ENCODE measurements around the gene CD79A. TPM values are rescaled to one million over a fixed set of nuclear protein-coding genes. Genes with fewer than 3 reads are reported as not detected.

Gene CD79A
- total RNA-seq: not detected in 2 replicates

- TF ChIP-seq CTCF (conservative IDR thresholded peaks at IDR 0.05; ENCODE audit: low read depth, low read length): no peak
- DNase-seq (ENCODE audit: low read depth): no peak
- no peak within 1 kb of the TSS for H3K4me3 ChIP-seq (ENCODE audit: low read depth, low read length)
These were observed at the start of gene CD79A for GRCh38 chr19:41876847-41877832. Gene CD79A, plus strand, starts transcription at chr19:41877279. Its CDS starts 26 bp downstream, at chr19:41877305.

GRCh38 chr19:41837981-41838708 lies 38.9 kb upstream of the CD79A start:
- DNase-seq (ENCODE audit: low read depth): no peak
- H3K4me3 ChIP-seq (ENCODE audit: low read depth, low read length): no peak overlapping the region
- TF ChIP-seq CTCF (conservative IDR thresholded peaks at IDR 0.05; ENCODE audit: low read depth, low read length): no peak

GRCh38 chr19:41839211-41839610 lies 37.9 kb upstream of the CD79A start:
- DNase-seq (ENCODE audit: low read depth): no peak
- H3K4me3 ChIP-seq (ENCODE audit: low read depth, low read length): no peak overlapping the region
- TF ChIP-seq CTCF (conservative IDR thresholded peaks at IDR 0.05; ENCODE audit: low read depth, low read length): no peak

- DNase-seq (ENCODE audit: low read depth): no peak
- TF ChIP-seq CTCF (conservative IDR thresholded peaks at IDR 0.05; ENCODE audit: low read depth, low read length): no peak
These were observed 33.7 kb upstream of the CD79A start for GRCh38 chr19:41843371-41843770.

GRCh38 chr19:41844601-41845000 lies 32.5 kb upstream of the CD79A start, which contains the start of gene LYPD4:
Gene LYPD4, minus strand, starts transcription at chr19:41844683. Its CDS starts 5,398 bp downstream, at chr19:41839285.
- TF ChIP-seq CTCF (conservative IDR thresholded peaks at IDR 0.05; ENCODE audit: low read depth, low read length): no peak
- no peak within 1 kb of the TSS for H3K4me3 ChIP-seq (ENCODE audit: low read depth, low read length)
- DNase-seq (ENCODE audit: low read depth): no peak

More at GRCh38 chr19:41843371-41843770, 33.7 kb upstream of the CD79A start:
- no peak overlapping the region for H3K4me3 ChIP-seq (ENCODE audit: low read depth, low read length)

- no peak for TF ChIP-seq CTCF (conservative IDR thresholded peaks at IDR 0.05; ENCODE audit: low read depth, low read length)
- H3K4me3 ChIP-seq (ENCODE audit: low read depth, low read length): no peak within 1 kb of the TSS
- no peak for DNase-seq (ENCODE audit: low read depth)
These were observed 32.3 kb upstream of the CD79A start, which contains the start of gene DMRTC2 for GRCh38 chr19:41845001-41845050. Gene DMRTC2, plus strand, starts transcription at chr19:41845042. Its CDS starts 2,387 bp downstream, at chr19:41847429.
